HG03280 (cell line): ENCODE results near the gene SMARCAL1.

Source experiments
- ATAC-seq: cut with Tn5 transposase; IDR thresholded peaks from one replicate; pipeline ENCODE4 v1.9.1; 2021; ENCODE audit warnings: mild to moderate bottlenecking, moderate library complexity; ENCODE audit not compliant: unreplicated experiment

The SMARCAL1 gene

DNA sequence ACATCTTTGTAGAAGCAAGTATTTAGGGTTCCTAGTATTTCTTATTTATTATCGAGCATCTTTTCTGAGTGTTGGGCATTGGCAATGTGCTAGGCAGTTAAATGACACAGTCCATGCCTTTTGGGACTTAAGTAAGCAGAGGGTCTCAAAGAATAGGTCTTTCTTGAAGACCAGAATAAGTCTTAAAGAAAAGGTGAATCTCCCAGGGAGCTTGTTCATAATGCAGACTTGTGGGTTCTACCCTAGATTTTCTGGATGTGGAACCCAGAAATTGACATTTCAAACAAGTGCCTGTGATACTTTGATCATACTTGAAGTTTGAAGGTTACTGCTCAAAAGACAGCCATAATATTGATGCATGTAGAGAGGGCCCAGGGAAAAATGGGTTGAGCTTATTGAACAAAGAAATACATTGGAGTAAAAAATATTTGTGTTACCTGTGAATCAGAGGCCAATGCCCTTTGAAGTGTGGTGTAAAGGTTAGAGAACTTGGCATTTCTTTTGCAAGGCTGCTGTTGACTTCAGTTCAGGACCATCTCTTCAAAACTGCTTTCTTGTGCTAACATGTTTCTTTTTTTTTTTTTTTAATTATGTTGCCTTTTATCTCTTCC, 110.7 kb downstream of the SMARCAL1 start:
- ATAC-seq, result no peak

DNA sequence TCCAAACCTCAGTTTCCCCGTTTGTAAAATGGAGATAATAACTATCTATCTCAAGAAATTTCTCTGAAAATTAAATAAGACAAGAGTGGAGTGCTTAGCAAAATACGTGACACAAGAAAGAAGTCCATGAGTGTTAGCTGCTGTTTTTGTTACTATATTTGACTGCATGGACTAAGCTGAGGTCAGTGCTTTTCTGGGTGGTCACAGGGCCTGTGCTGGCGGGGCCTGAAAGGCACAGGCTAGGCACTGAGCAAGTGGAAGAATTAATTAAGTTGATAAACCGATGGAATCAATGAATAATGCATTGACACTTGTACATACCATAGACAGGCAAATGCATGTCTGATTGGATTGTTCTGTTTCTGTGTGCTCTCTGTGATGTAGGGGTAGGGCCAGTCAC, 113.7 kb downstream of the SMARCAL1 start:
- no peak for ATAC-seq

DNA sequence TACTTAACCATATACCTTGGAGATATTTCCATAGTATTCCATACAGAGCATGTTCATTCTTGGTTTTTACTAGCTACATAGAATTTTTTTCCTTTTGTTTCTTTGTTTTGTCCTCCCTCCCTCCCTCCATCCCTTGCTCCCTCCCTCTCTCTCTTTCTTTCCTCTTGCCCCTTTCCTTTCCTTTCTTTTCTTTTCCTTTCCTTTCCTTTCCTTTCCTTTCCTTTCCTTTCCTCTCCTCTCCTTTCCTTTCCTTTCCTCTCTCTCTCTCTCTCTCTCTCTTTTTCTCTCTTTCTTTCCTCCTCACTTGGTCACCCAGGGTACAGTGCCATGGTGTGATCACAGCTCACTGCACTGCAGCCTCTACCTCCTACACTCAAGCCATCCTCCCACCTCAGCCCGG, 114.7 kb downstream of the SMARCAL1 start:
- no peak for ATAC-seq

DNA sequence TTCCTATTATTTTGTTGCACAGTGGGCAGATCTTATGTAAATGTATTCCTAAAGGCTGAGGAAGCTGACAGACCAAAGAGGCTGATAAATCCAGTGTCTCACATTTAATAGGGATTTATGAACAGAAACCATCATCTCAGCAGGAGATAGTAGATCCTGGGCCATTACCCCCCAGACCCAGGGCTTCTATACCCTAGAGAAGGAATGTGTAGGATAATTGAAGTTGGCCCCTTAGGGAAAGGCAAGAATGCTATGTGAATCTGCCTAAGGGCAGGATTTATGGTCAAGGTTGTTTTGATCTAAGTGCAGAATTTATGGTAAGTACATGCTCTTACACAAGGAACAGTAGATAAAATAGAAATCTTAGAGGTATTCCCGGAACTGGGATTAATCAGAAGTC, 115.3 kb downstream of the SMARCAL1 start:
- no peak for ATAC-seq

GRCh38 chr2:216532562-216532961, 120.3 kb downstream of the SMARCAL1 start:
- no peak for ATAC-seq
